Neural cell (in vitro differentiated cells): ENCODE results near the gene POLR2J3. TPM values are rescaled to one million over a fixed set of nuclear protein-coding genes. Genes with fewer than 3 reads are reported as not detected.
A peak's percentile ranks its signal among the peaks of the same experiment; 100 is the strongest.
"Not testable (repeated sequence)": the region's sequence is repeated elsewhere in the genome, so short reads cannot be mapped to it uniquely, and the experiment has no call there.

Experiments
- H2AFZ ChIP-seq: fragments of 200-600, 300-800 bp; sonication (generic), shearing (Covaris generic); 2 replicates; pipeline ENCODE4 v1.6.0; 2014; ENCODE audit warnings: low read depth, mild to moderate bottlenecking, antibody characterized with exemption, low read length, moderate library complexity
- H3F3A ChIP-seq: fragments of 200-600 bp; shearing (Covaris generic); 2 replicates; pipeline ENCODE4 v1.6.1; 2016; ENCODE audit warnings: mild to moderate bottlenecking, moderate library complexity, mixed read lengths, antibody characterized with exemption, low read length; ENCODE audit not compliant: insufficient read depth, poor library complexity, severe bottlenecking
- H3K27ac ChIP-seq: fragments of 200-600, 300-800 bp; sonication (generic), shearing (Covaris generic); 2 replicates; pipeline ENCODE4 v1.5.1; 2014; ENCODE audit warnings: mild to moderate bottlenecking, low read length, moderate library complexity
- H3K27me3 ChIP-seq: fragments of 300-800, 200-600 bp; sonication (generic), shearing (Covaris generic); 2 replicates; pipeline ENCODE4 v1.6.0; 2014; ENCODE audit warnings: mild to moderate bottlenecking, low read depth, low read length, moderate library complexity; ENCODE audit not compliant: insufficient read depth
- H3K36me3 ChIP-seq: fragments of 300-800, 200-600 bp; sonication (generic), shearing (Covaris generic); 2 replicates; pipeline ENCODE4 v1.5.1; 2014; ENCODE audit warnings: mild to moderate bottlenecking, antibody characterized with exemption, low read length, moderate library complexity; ENCODE audit not compliant: insufficient read depth
- H3K4me2 ChIP-seq: fragments of 300-800, 200-600 bp; sonication (generic), shearing (Covaris generic); 2 replicates; pipeline ENCODE4 v1.6.0; 2014; ENCODE audit warnings: mild to moderate bottlenecking, low read length
- H3K4me3 ChIP-seq: fragments of 300-800, 200-600 bp; sonication (generic), shearing (Covaris generic); 2 replicates; pipeline ENCODE4 v1.5.1; 2014; ENCODE audit warnings: mild to moderate bottlenecking, low read length, moderate library complexity
- H3K79me2 ChIP-seq: fragments of 200-600 bp; shearing (Covaris generic); replicated peaks from 2 replicates; pipeline ENCODE4 v1.6.0; 2014; ENCODE audit warnings: mild to moderate bottlenecking, low read length, moderate library complexity; ENCODE audit not compliant: insufficient read depth
- H3K9ac ChIP-seq: fragments of 300-800, 200-600 bp; sonication (generic), shearing (Covaris generic); 2 replicates; pipeline ENCODE4 v1.6.1; 2016; ENCODE audit warnings: mild to moderate bottlenecking, low read length, mixed read lengths
- H3K9me2 ChIP-seq: fragments of 200-600 bp; shearing (Covaris generic); 2 replicates; pipeline ENCODE4 v1.6.1; 2016; ENCODE audit warnings: mild to moderate bottlenecking, low read length, mixed read lengths; ENCODE audit not compliant: insufficient read depth
- H3K9me3 ChIP-seq: fragments of 200-600, 300-800 bp; sonication (generic), shearing (Covaris generic); 2 replicates; pipeline ENCODE4 v1.6.1; 2016; ENCODE audit warnings: mild to moderate bottlenecking, mixed run types, low read length, moderate library complexity, mixed read lengths
- H4K20me1 ChIP-seq: fragments of 200-600 bp; shearing (Covaris generic); 2 replicates; pipeline ENCODE4 v1.6.1; 2016; ENCODE audit warnings: mild to moderate bottlenecking, mixed run types; ENCODE audit not compliant: insufficient read depth
- polyA plus RNA-seq: library from polyadenylated mRNA; depleted of rRNA; stranded (reverse); fragments of >200 nt; gene quantifications from 2 replicates; pipeline ENCODE4 v1.2.3, GENCODE V29; 2014

Gene POLR2J3
- polyA plus RNA-seq, 1 donor from 2014 or later, result 16.8 TPM

GRCh38 chr7:102613575-102614345, 41.4 kb upstream of the POLR2J3 start:
- not testable (repeated sequence) for H3K9ac ChIP-seq, H2AFZ ChIP-seq, H3K4me2 ChIP-seq, H3F3A ChIP-seq, H4K20me1 ChIP-seq, H3K27me3 ChIP-seq, H3K4me3 ChIP-seq, H3K9me3 ChIP-seq, H3K79me2 ChIP-seq, H3K27ac ChIP-seq, H3K36me3 ChIP-seq, H3K9me2 ChIP-seq

- peak overlapping the region; percentile 50 for H3K9ac ChIP-seq
- H3K4me2 ChIP-seq, result not testable (repeated sequence)
Observed at GRCh38 chr7:102611675-102612325, 39.4 kb upstream of the POLR2J3 start.

GRCh38 chr7:102611013-102611674, 38.8 kb upstream of the POLR2J3 start:
- H3F3A ChIP-seq, H3K9me2 ChIP-seq, H3K9me3 ChIP-seq, H2AFZ ChIP-seq, H3K27ac ChIP-seq, H3K27me3 ChIP-seq, H3K4me3 ChIP-seq, H3K36me3 ChIP-seq, H3K79me2 ChIP-seq, H4K20me1 ChIP-seq, H3K4me2 ChIP-seq, H3K9ac ChIP-seq: not testable (repeated sequence)

More at GRCh38 chr7:102611675-102612325, 39.4 kb upstream of the POLR2J3 start:
- H3K27me3 ChIP-seq, H3K79me2 ChIP-seq, H4K20me1 ChIP-seq, H2AFZ ChIP-seq, H3F3A ChIP-seq, H3K9me2 ChIP-seq, H3K9me3 ChIP-seq, H3K36me3 ChIP-seq: not testable (repeated sequence)
- peak overlapping the region; percentile 60 for H3K27ac ChIP-seq
- peak overlapping the region; percentile 50 for H3K4me3 ChIP-seq

- H2AFZ ChIP-seq, H3K4me2 ChIP-seq, H3K9me3 ChIP-seq, H3F3A ChIP-seq, H3K9ac ChIP-seq, H4K20me1 ChIP-seq, H3K27me3 ChIP-seq, H3K4me3 ChIP-seq, H3K36me3 ChIP-seq, H3K27ac ChIP-seq, H3K9me2 ChIP-seq, H3K79me2 ChIP-seq: not testable (repeated sequence)
Observed at GRCh38 chr7:102610441-102610840, 38.1 kb upstream of the POLR2J3 start.

GRCh38 chr7:102609734-102610133, 37.4 kb upstream of the POLR2J3 start:
- not testable (repeated sequence) for H3F3A ChIP-seq, H3K4me3 ChIP-seq, H3K9me2 ChIP-seq, H4K20me1 ChIP-seq, H3K9me3 ChIP-seq, H3K27me3 ChIP-seq, H3K9ac ChIP-seq, H3K79me2 ChIP-seq, H2AFZ ChIP-seq, H3K36me3 ChIP-seq, H3K27ac ChIP-seq, H3K4me2 ChIP-seq

GRCh38 chr7:102606848-102607247, 34.5 kb upstream of the POLR2J3 start:
- H3K9ac ChIP-seq, H4K20me1 ChIP-seq: not testable (repeated sequence)

GRCh38 chr7:102604431-102605145, 32.2 kb upstream of the POLR2J3 start:
- not testable (repeated sequence) for H3K27ac ChIP-seq, H3K79me2 ChIP-seq, H3K27me3 ChIP-seq, H3K4me3 ChIP-seq, H3K4me2 ChIP-seq, H3K36me3 ChIP-seq, H3K9ac ChIP-seq, H4K20me1 ChIP-seq, H3K9me2 ChIP-seq, H3K9me3 ChIP-seq, H2AFZ ChIP-seq, H3F3A ChIP-seq

More at GRCh38 chr7:102606848-102607247, 34.5 kb upstream of the POLR2J3 start:
- H3K4me2 ChIP-seq, H3K27ac ChIP-seq, H3K9me3 ChIP-seq, H2AFZ ChIP-seq, H3K9me2 ChIP-seq, H3K36me3 ChIP-seq, H3K4me3 ChIP-seq, H3F3A ChIP-seq, H3K27me3 ChIP-seq, H3K79me2 ChIP-seq: not testable (repeated sequence)
